Measurements from ENCODE around the gene CLTA.

- TF ChIP-seq, protein P1, sequence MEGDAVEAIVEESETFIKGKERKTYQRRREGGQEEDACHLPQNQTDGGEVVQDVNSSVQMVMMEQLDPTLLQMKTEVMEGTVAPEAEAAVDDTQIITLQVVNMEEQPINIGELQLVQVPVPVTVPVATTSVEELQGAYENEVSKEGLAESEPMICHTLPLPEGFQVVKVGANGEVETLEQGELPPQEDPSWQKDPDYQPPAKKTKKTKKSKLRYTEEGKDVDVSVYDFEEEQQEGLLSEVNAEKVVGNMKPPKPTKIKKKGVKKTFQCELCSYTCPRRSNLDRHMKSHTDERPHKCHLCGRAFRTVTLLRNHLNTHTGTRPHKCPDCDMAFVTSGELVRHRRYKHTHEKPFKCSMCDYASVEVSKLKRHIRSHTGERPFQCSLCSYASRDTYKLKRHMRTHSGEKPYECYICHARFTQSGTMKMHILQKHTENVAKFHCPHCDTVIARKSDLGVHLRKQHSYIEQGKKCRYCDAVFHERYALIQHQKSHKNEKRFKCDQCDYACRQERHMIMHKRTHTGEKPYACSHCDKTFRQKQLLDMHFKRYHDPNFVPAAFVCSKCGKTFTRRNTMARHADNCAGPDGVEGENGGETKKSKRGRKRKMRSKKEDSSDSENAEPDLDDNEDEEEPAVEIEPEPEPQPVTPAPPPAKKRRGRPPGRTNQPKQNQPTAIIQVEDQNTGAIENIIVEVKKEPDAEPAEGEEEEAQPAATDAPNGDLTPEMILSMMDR (IDR thresholded peaks at IDR 0.05; ENCODE audit: low read depth, low read length): no peak
- no peak for TF ChIP-seq EZH2phosphoT487 (IDR thresholded peaks at IDR 0.05; ENCODE audit: low read depth)
Measured at GRCh38 chr9:36258996-36259533, 68.3 kb downstream of the CLTA start.
